ENCODE data around the gene INAVA. TPM values are rescaled to one million over a fixed set of nuclear protein-coding genes. Genes with fewer than 3 reads are reported as not detected.
A peak's percentile ranks its signal among the peaks of the same experiment; 100 is the strongest.

INAVA gene
- total and polyA plus RNA-seq, 9 donors, result 1.2 to 5.3 (median 2.2) TPM

DNA sequence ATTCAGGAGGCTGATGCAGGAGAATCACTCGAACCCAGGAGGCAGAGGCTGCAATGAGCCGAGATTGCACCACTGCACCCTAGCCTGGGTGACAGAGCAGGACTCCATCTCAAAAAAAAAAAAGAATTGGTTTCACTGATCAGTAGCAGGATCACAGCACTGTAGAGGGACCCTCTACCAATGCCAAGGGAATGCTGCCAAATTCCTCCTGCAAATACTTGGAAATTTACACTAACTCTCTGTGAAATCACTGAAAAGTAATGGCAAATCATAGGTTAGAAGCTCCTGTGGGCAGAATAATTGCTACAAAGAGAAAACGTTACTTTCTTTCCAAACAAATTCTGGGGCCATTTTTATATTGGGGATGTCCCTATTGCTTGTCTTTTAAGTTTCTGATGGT is 28.6 kb upstream of the INAVA start:
- Histone ChIP-seq H3K27me3 (ENCODE audit: control insufficient read depth, insufficient read depth, low read length) (peaks cover 21% of the 10 kb centered on the region), H3K4me1 (ENCODE audit: control insufficient read depth, insufficient read depth, low read length) (peaks cover 3% of the 10 kb centered on the region), H3K4me3 (ENCODE audit: low read length) (no peak overlapping the region), H3K27ac (ENCODE audit: low read length) (no peak overlapping the region), H3K9me3 (replicated peaks; ENCODE audit: control insufficient read depth, low read depth, low read length) (no peaks in the 10 kb centered on the region), H3K36me3 (ENCODE audit: control insufficient read depth, insufficient read depth, low read length) (peaks cover 12% of the 10 kb centered on the region)
- WGBS (ENCODE audit: insufficient coverage), result 78% methylated on average over 2 of the region's 3 CpGs
- DNase-seq, result peak; percentile 55

DNA sequence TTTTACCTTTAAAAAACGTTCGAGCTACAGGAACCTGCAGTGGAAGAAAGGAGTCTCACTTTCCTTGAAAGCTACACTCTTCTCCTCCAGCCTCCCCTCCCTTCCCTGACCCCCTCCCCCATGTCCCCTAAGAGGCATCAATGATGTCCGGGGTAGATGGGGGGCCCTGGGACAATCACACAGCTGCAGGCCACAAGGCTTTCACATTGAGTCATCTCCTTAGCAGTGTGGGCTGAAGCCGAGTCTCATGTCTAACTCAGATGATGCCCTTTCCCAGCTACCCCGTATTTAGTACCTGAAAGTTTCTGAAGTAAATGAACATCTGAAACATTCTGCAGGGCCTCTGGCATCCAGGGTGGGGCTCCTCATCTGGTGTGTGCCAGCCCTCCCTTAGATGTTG is 28.2 kb upstream of the INAVA start:
- no peak overlapping the region for H3K27ac ChIP-seq (ENCODE audit: low read length)
- no CpG with 5 or more reads among the region's 5 CpGs for WGBS (ENCODE audit: insufficient coverage)
- H3K27me3 ChIP-seq (ENCODE audit: control insufficient read depth, insufficient read depth, low read length), result peaks cover 25% of the 10 kb centered on the region
- H3K9me3 ChIP-seq (replicated peaks; ENCODE audit: control insufficient read depth, low read depth, low read length), result no peaks in the 10 kb centered on the region
- peak; percentile 12 for DNase-seq
- no peak overlapping the region for H3K4me3 ChIP-seq (ENCODE audit: low read length)
- H3K36me3 ChIP-seq (ENCODE audit: control insufficient read depth, insufficient read depth, low read length), result peaks cover 12% of the 10 kb centered on the region
- peaks cover 3% of the 10 kb centered on the region for H3K4me1 ChIP-seq (ENCODE audit: control insufficient read depth, insufficient read depth, low read length)

DNA sequence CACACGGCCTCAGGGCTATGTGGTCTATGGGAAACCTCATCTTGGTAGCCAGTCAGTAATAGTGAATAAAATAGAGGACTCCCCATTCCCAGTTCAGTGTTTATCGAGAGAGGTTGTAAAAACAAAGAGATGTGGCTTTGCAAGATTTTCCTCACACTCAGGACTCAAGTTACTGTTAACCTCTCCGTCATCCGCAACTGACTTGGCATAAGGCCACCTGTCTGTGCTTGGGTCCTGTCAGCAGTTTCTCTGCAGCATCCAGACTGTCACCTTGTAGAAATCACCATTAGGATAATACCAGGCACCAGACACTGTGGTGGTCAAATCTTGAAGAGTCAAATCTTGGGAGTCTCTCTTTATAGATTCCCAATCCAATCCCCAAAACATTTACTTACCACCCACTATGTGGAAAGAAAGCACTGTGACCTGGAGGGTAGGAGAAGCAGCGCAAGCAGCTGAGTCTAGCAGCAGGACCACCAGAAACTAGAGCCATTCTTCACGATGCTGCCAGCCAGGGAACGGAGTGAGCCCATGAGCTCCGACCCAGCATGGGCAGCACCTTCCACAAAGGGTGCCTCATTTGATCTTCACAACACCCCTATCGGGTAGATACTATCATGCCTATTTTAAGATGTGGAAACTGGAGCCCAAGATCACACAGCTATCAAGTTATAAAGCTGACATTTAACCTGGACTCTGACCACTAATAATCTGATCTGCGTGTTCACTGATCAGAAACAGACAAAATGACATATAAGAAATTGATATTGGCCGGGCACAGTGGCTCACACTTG is 27.5 kb upstream of the INAVA start:
- 46% methylated on average over 7 of the region's 11 CpGs for WGBS (ENCODE audit: insufficient coverage)
- peaks cover 3% of the 10 kb centered on the region for H3K4me1 ChIP-seq (ENCODE audit: control insufficient read depth, insufficient read depth, low read length)
- H3K36me3 ChIP-seq (ENCODE audit: control insufficient read depth, insufficient read depth, low read length), result peaks cover 12% of the 10 kb centered on the region
- no peak overlapping the region for H3K4me3 ChIP-seq (ENCODE audit: low read length)
- peaks cover 32% of the 10 kb centered on the region for H3K27me3 ChIP-seq (ENCODE audit: control insufficient read depth, insufficient read depth, low read length)
- no peaks in the 10 kb centered on the region for H3K9me3 ChIP-seq (replicated peaks; ENCODE audit: control insufficient read depth, low read depth, low read length)
- H3K27ac ChIP-seq (ENCODE audit: low read length), result no peak overlapping the region
- DNase-seq, result peak; percentile 28

DNA sequence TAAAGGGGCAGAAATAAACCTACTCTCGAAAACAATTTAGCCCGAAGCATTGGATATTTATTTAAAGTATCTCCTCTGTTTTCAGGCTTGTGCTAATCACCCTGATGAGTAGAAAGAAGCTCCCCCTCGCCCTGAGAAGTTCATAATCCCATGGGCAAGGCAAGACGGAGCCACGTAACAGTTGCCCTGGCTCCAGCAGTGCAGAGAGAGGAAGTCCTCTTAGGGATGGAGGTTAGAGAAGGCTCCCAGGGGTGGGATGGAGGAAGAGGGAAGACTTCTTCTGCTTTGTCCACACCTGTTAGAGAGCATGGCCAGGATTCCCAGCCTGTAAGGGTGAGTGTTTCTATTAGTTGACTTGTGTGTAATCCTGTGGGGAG is 25.3 kb upstream of the INAVA start:
- WGBS (ENCODE audit: insufficient coverage), result 65% methylated on average over 2 of the region's 5 CpGs
- Histone ChIP-seq H3K9me3 (replicated peaks; ENCODE audit: control insufficient read depth, low read depth, low read length) (no peaks in the 10 kb centered on the region), H3K36me3 (ENCODE audit: control insufficient read depth, insufficient read depth, low read length) (peaks cover 2% of the 10 kb centered on the region), H3K4me3 (ENCODE audit: low read length) (no peak overlapping the region), H3K27me3 (ENCODE audit: control insufficient read depth, insufficient read depth, low read length) (peaks cover 51% of the 10 kb centered on the region), H3K4me1 (ENCODE audit: control insufficient read depth, insufficient read depth, low read length) (peaks cover 14% of the 10 kb centered on the region), H3K27ac (ENCODE audit: low read length) (no peak overlapping the region)
- no peak for DNase-seq

DNA sequence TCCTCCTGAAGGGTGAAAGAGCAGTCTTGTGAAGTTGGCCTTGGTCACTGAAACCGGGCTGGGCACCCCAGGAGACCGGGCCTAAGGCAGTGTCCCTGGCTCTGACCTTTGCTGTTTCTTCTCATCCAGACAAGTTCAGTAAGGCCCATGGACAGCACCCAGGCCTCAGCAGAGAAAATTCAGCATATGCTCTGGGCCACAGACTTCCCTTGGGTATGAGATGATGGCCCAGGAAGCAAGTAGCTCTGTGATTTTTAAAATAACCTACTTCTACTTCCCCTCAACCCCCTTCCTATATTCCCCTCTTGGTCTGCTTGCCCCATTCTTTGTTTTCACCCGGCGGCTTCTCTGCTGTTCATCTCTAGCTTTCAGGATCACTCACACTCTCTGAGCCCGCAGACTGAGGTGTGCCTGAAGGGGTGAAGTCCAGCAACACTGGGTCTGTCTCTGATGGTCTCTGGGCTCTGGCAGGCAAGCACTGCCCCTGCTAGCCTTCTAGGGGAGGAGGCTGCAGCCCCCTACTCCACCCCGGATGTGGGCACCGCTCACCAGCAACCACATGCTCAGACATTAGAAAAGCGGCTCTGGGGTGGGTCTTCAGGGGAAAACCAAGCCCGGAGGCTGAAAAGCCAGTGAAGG is 24.8 kb upstream of the INAVA start:
- WGBS (ENCODE audit: insufficient coverage), result 96% methylated on average over 5 of the region's 9 CpGs
- H3K9me3 ChIP-seq (replicated peaks; ENCODE audit: control insufficient read depth, low read depth, low read length), result no peaks in the 10 kb centered on the region
- no peak overlapping the region for H3K4me3 ChIP-seq (ENCODE audit: low read length)
- no peak overlapping the region for H3K27ac ChIP-seq (ENCODE audit: low read length)
- H3K27me3 ChIP-seq (ENCODE audit: control insufficient read depth, insufficient read depth, low read length), result peaks cover 56% of the 10 kb centered on the region
- no peaks in the 10 kb centered on the region for H3K36me3 ChIP-seq (ENCODE audit: control insufficient read depth, insufficient read depth, low read length)
- DNase-seq, result no peak
- peaks cover 14% of the 10 kb centered on the region for H3K4me1 ChIP-seq (ENCODE audit: control insufficient read depth, insufficient read depth, low read length)

DNA sequence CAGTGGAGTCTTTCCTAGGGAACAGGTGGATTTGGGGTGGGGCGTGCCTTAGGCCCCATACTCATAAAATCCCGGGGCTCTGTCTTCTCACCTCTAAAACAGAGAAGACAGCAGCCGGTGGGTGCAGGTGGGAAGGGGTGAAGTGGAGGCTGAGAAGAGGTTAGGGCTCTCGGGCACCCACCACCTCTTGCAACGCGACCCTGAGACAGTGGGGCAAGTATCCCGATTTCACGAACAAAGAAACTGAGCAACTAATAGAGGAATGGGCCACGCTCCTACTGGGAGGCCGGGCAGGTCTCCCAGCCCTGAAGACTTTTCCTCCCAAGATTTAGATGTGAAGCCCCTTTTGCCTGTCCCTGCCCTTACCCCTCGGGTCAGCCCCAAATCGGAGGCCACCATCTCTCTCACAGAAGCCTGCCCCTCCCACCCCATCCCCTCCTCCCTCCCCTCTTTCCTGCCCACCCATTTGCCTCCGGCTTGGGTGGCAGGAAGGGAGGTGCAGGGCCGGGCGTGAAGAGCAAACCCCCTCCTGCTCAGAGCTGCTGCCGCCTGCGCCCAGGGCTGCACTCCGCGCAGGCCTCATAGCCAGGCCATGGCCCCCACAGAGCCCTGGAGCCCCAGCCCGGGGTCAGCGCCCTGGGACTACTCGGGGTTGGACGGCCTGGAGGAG is 22.1 kb upstream of the INAVA start, which contains the start of gene GPR25:
Gene GPR25 (plus strand): TSS at position 536 of the 670 bp plus-strand sequence. CDS start 57 bp downstream, at position 593.
- no peak for DNase-seq
- H3K4me1 ChIP-seq (ENCODE audit: control insufficient read depth, insufficient read depth, low read length), result peaks cover 11% of the 10 kb centered on the region
- H3K27ac ChIP-seq (ENCODE audit: low read length), result no peak within 1 kb of the TSS
- no peaks in the 10 kb centered on the region for H3K9me3 ChIP-seq (replicated peaks; ENCODE audit: control insufficient read depth, low read depth, low read length)
- H3K4me3 ChIP-seq (ENCODE audit: low read length), result no peak within 1 kb of the TSS
- WGBS (ENCODE audit: insufficient coverage), result 47% methylated on average over 11 of the region's 23 CpGs
- peaks cover 63% of the 10 kb centered on the region for H3K27me3 ChIP-seq (ENCODE audit: control insufficient read depth, insufficient read depth, low read length)
- H3K36me3 ChIP-seq (ENCODE audit: control insufficient read depth, insufficient read depth, low read length), result no peaks in the 10 kb centered on the region

DNA sequence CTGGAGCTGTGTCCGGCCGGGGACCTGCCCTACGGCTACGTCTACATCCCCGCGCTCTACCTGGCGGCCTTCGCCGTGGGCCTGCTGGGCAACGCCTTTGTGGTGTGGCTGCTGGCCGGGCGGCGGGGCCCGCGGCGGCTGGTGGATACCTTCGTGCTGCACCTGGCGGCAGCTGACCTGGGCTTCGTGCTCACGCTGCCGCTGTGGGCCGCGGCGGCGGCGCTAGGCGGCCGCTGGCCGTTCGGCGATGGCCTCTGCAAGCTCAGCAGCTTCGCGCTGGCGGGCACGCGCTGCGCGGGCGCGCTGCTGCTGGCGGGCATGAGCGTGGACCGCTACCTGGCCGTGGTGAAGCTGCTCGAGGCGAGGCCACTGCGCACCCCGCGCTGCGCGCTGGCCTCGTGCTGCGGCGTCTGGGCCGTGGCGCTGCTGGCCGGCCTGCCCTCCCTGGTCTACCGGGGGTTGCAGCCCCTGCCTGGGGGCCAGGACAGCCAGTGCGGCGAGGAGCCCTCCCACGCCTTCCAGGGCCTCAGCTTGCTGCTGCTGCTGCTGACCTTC is 21.5 kb upstream of the INAVA start:
- H3K4me1 ChIP-seq (ENCODE audit: control insufficient read depth, insufficient read depth, low read length), result peaks cover 11% of the 10 kb centered on the region
- H3K27ac ChIP-seq (ENCODE audit: low read length), result no peak overlapping the region
- no peaks in the 10 kb centered on the region for H3K9me3 ChIP-seq (replicated peaks; ENCODE audit: control insufficient read depth, low read depth, low read length)
- no peak overlapping the region for H3K4me3 ChIP-seq (ENCODE audit: low read length)
- 3% methylated on average over 61 of the region's 61 CpGs for WGBS (ENCODE audit: insufficient coverage)
- H3K27me3 ChIP-seq (ENCODE audit: control insufficient read depth, insufficient read depth, low read length), result peaks cover 66% of the 10 kb centered on the region
- peak; percentile 37 for DNase-seq
- H3K36me3 ChIP-seq (ENCODE audit: control insufficient read depth, insufficient read depth, low read length), result no peaks in the 10 kb centered on the region

DNA sequence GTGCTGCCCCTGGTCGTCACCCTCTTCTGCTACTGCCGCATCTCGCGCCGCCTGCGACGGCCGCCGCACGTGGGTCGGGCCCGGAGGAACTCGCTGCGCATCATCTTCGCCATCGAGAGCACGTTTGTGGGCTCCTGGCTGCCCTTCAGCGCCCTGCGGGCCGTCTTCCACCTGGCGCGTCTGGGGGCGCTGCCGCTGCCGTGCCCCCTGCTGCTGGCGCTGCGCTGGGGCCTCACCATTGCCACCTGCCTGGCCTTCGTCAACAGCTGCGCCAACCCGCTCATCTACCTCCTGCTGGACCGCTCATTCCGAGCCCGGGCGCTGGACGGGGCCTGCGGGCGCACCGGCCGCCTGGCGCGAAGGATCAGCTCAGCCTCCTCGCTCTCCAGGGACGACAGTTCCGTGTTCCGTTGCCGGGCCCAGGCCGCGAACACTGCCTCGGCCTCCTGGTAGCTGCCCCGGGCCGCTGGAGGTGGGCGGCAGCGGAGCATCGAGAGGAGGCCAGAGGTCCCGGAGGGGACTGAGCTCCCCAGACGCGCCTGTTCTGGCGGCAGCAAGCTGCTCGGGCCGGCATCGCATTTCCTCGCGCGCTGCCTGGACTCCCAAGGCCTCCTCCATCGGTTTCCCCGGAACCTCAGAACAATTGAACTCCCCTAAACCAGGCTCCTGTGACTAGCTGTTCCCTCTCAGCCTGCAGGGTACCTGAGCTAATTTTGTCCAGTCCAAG is 20.9 kb upstream of the INAVA start:
- DNase-seq, result peak; percentile 16
- no peak overlapping the region for H3K4me3 ChIP-seq (ENCODE audit: low read length)
- H3K27ac ChIP-seq (ENCODE audit: low read length), result no peak overlapping the region
- 3% methylated on average over 61 of the region's 66 CpGs for WGBS (ENCODE audit: insufficient coverage)
- no peaks in the 10 kb centered on the region for H3K9me3 ChIP-seq (replicated peaks; ENCODE audit: control insufficient read depth, low read depth, low read length)
- no peaks in the 10 kb centered on the region for H3K36me3 ChIP-seq (ENCODE audit: control insufficient read depth, insufficient read depth, low read length)
- H3K27me3 ChIP-seq (ENCODE audit: control insufficient read depth, insufficient read depth, low read length), result peaks cover 68% of the 10 kb centered on the region
- peaks cover 11% of the 10 kb centered on the region for H3K4me1 ChIP-seq (ENCODE audit: control insufficient read depth, insufficient read depth, low read length)

DNA sequence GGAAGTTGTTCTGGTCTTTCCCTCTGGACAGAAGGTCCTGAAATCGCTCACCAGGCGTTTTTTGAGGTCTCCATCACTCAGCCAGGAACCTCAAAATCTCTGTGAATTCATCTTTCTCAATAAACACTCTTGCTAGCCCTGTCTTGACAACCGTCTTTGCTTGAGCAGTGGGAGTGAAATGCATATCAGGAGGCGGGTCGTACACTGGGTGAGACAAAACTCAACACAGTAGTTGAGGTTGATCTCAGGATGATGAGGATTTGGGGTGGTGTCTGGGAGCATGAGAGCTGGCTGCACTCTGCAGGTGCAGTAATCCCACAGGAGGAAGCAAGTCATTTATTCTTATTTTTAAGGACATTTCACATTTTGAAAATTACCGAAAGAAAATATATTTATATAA is 20.0 kb upstream of the INAVA start:
- H3K4me1 ChIP-seq (ENCODE audit: control insufficient read depth, insufficient read depth, low read length), result peaks cover 11% of the 10 kb centered on the region
- no peaks in the 10 kb centered on the region for H3K36me3 ChIP-seq (ENCODE audit: control insufficient read depth, insufficient read depth, low read length)
- H3K27me3 ChIP-seq (ENCODE audit: control insufficient read depth, insufficient read depth, low read length), result peaks cover 66% of the 10 kb centered on the region
- 85% methylated on average over 3 of the region's 6 CpGs for WGBS (ENCODE audit: insufficient coverage)
- H3K27ac ChIP-seq (ENCODE audit: low read length), result no peak overlapping the region
- no peak overlapping the region for H3K4me3 ChIP-seq (ENCODE audit: low read length)
- DNase-seq, result no peak
- H3K9me3 ChIP-seq (replicated peaks; ENCODE audit: control insufficient read depth, low read depth, low read length), result no peaks in the 10 kb centered on the region

Data from muscle of leg (tissue), 11 donors.